IPS-18a (cell line): ENCODE measurements around the gene PACRGL.

Source experiments
- H3K27ac ChIP-seq: one replicate; pipeline ENCODE4 v1.5.1; 2013; ENCODE audit warnings: low read length
- H3K27me3 ChIP-seq: one replicate; pipeline ENCODE4 v1.6.1; 2013; ENCODE audit warnings: mild to moderate bottlenecking, low read length; ENCODE audit not compliant: control insufficient read depth, insufficient read depth
- H3K36me3 ChIP-seq: one replicate; pipeline ENCODE4 v1.6.1; 2013; ENCODE audit warnings: low read depth, low read length; ENCODE audit not compliant: control insufficient read depth
- H3K4me1 ChIP-seq: one replicate; pipeline ENCODE4 v1.6.1; 2013; ENCODE audit warnings: low read depth, low read length; ENCODE audit not compliant: control insufficient read depth
- H3K4me3 ChIP-seq: one replicate; pipeline ENCODE4 v1.5.1; 2013; ENCODE audit warnings: low read length
- H3K9ac ChIP-seq: one replicate; pipeline ENCODE4 v1.6.1; 2013; ENCODE audit warnings: mild to moderate bottlenecking, low read length, moderate library complexity
- H3K9me3 ChIP-seq: one replicate; pipeline ENCODE4 v1.6.1; 2013; ENCODE audit warnings: low read depth, low read length; ENCODE audit not compliant: control insufficient read depth

PACRGL gene

DNA sequence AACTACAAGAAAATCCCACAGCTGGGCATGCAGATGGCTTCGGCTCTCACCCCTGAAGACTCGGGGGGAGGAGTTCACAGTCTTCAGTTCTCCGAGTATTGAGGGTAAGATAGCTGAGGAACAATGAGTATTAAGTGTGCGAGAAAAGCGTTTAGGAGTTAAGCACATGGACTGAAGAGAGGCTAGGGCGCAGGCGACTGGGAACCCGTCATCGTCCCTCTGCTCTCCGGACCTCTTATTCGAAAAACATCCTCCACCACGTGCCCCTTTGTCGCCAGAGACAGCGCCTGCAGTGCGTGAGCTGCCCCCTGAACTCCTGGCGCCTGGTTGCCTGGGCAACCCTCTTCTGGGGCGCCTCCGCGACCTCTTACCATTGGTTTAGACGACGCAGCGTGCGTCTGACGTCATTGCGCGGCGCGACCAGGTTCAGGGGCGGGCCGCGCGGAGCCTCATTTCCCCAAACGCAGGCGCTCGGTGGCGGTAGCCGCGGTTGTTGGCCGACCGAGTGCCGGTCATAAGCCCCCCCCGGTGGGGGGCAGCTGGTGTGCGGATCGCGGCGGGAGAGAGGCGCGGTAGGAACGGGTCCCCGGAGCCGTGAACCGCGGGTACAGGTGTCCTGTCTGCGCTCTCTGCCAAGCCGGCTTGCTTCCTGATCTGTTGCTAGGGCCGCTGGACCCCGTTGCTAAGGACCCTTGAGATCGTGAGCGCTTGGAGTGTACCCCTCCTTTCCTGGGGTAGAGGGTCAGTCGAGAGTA lies at the start of gene PACRGL:
Gene PACRGL, plus strand, starts transcription at position 452 of the 755 bp plus-strand sequence. CDS start 4,024 bp downstream, outside the sequence.
- Histone ChIP-seq H3K27me3 (no peaks in the 10 kb centered on the region), H3K4me1 (peaks cover 5% of the 10 kb centered on the region), H3K27ac (peak within 1 kb of the TSS; percentile 91), H3K36me3 (peaks cover 10% of the 10 kb centered on the region), H3K9me3 (no peaks in the 10 kb centered on the region), H3K9ac (peak within 1 kb of the TSS; percentile 88), H3K4me3 (peak within 1 kb of the TSS; percentile 64)

DNA sequence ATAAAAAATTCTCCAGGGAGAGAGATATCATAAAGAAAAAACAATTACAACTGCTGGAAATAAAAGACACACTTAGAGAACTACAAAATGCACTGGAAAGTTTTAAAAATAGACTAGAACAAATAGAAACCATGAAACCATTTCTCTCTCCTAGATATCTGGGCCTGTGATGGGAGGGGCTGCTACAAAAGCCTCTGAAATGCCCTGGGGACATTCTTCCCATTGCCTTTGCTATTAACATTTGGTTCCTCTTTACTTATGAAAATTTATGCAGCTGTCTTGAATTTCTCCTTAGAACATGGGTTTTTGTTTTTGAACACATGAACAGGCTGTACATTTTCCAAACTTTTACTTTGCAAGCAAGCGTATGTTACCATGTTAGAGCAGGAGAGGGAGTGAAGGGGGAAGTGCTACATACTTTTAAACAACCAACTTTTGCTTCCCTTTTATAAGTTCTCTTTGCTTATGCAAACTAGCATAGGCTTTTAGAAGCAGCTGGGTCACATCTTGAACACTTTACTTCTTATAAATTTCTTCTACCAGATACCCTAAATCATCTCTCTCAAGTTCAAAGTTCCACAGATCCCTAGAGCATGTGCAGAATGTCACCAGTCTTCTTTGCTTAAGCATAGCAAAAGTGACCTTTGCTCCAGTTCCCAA lies 47.9 kb upstream of the PACRGL start:
- Histone ChIP-seq H3K36me3 (no peaks in the 10 kb centered on the region), H3K4me3 (no peak overlapping the region), H3K4me1 (peaks cover 6% of the 10 kb centered on the region), H3K9me3 (no peaks in the 10 kb centered on the region), H3K9ac (no peak overlapping the region), H3K27me3 (no peaks in the 10 kb centered on the region), H3K27ac (no peak overlapping the region)

DNA sequence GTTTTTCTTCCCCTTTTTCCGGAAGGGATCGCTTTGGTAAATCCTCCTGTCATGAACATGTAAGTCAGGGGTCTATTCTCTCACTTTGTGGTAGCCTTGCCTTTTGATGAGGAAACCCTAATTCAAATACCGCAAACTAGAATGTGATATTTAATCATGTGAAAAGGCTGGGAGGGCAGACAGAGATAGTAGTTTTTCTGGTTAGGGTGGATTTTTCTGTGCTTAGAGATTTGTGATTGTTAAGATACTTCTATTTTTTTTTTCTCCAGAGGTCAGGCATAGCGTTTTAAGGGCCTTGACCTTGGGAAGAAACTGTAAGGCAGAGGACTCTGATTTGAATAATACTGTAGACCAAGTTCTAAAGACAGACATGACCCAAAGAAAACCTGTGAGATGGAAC lies 41.8 kb upstream of the PACRGL start:
- H3K27ac ChIP-seq = no peak overlapping the region
- H3K4me3 ChIP-seq = no peak overlapping the region
- no peak overlapping the region for H3K9ac ChIP-seq
- H3K36me3 ChIP-seq = no peaks in the 10 kb centered on the region
- H3K4me1 ChIP-seq = peaks cover 8% of the 10 kb centered on the region
- no peaks in the 10 kb centered on the region for H3K27me3 ChIP-seq
- no peaks in the 10 kb centered on the region for H3K9me3 ChIP-seq

DNA sequence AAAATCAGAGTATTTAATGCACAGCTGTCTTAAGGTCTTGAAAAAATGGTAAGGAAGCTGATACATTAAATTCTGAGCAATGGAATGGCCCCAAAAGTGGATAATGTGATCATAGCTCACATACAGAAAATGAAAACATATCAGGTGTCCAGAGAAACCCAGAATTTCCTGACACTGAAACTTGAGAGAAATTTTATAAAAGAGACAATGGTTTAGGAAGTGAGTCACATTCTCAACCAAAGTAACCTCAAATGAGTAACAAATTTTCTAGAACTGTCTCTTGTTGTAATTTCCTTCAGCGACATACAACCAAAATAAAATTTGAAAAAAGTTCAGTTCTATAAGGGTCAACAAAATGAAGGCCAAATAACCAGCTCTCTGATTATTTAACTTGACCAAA lies 37.4 kb upstream of the PACRGL start:
- H3K4me1 ChIP-seq = peaks cover 8% of the 10 kb centered on the region
- H3K36me3 ChIP-seq = no peaks in the 10 kb centered on the region
- no peak overlapping the region for H3K27ac ChIP-seq
- H3K27me3 ChIP-seq = no peaks in the 10 kb centered on the region
- no peaks in the 10 kb centered on the region for H3K9me3 ChIP-seq
- H3K4me3 ChIP-seq = no peak overlapping the region
- H3K9ac ChIP-seq = no peak overlapping the region

DNA sequence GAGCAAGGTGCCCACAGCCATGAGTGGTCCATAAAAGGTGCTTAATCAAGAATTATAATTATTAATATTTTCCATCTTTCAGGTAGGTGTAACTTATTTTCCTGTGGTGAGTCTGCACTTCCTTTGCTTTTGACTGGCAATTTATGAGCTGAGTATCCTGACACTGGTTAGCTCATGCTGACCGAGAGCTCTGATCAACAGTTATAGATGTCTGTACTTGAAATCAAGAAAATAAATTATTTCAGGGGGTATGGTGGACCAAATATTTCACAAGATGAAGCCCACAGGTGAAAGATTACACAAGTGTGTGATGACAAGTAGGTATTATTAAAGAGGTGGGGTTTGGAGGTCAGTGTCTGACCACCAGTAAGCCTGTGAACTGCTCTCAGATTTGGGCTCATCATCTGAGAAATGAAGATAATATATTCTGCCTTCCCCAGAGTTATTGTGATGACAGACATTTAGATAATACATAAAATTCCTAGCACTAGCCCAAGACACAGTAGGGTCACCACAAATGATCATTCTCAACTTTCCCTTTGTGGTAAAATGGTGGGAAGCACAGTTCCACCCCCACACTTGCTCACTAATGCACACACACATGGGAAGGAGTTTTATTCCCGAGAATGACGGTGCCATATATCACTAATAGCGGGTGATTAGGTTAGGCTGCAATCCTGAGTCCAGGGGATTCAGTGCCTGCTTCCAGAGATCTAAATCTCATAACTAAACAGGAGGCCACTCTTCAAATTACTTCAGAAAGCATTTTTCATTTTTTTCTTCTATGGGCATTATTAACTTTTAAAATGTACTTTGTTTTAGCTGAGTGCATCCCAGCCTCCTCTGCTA lies 34.0 kb upstream of the PACRGL start:
- H3K4me1 ChIP-seq = no peaks in the 10 kb centered on the region
- no peak overlapping the region for H3K27ac ChIP-seq
- H3K9me3 ChIP-seq = no peaks in the 10 kb centered on the region
- H3K36me3 ChIP-seq = no peaks in the 10 kb centered on the region
- H3K4me3 ChIP-seq = no peak overlapping the region
- no peaks in the 10 kb centered on the region for H3K27me3 ChIP-seq
- H3K9ac ChIP-seq = no peak overlapping the region

DNA sequence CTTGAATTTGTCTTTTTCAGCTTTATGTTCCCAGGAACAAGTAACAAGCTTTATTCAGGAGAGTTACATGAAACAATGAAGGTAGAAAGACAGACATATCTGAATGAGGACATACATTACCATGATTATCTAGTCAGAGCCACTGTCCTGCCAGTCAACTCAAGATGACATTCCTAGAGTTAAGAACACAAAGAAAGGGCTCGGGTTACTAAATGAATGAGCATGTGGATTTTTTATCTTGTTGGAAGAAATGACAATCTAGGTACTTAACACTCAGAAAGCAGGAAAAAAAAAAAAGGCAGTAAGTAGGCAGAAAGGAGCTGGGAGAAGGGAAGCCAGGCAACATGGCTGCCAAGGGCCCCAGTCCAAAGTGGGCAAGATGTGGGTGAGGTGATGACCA lies 28.0 kb upstream of the PACRGL start:
- Histone ChIP-seq H3K4me3 (no peak overlapping the region), H3K9ac (no peak overlapping the region), H3K36me3 (no peaks in the 10 kb centered on the region), H3K9me3 (no peaks in the 10 kb centered on the region), H3K27me3 (no peaks in the 10 kb centered on the region), H3K27ac (no peak overlapping the region), H3K4me1 (peaks cover 14% of the 10 kb centered on the region)

DNA sequence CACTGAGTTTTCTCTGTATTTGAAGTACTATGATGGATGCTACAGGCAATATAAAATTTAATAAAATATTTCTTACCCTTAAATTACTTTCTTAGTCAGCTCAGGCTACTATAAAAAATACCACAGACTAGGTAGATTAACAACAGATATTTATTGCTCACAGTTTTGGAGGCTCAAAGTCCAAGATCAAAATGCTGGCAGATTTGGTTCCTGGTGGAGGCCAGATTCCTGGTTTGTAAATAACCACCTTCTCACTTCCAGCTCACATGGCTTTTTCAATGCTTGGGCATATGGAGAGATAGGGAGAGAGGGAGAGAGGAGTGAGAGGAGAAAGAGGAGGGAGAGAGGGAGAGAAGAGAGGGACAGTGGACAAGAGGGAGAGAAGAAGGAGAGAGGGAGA lies 24.5 kb upstream of the PACRGL start:
- Histone ChIP-seq H3K9me3 (no peaks in the 10 kb centered on the region), H3K27me3 (no peaks in the 10 kb centered on the region), H3K9ac (no peak overlapping the region), H3K36me3 (no peaks in the 10 kb centered on the region), H3K27ac (no peak overlapping the region), H3K4me1 (peaks cover 14% of the 10 kb centered on the region), H3K4me3 (no peak overlapping the region)

DNA sequence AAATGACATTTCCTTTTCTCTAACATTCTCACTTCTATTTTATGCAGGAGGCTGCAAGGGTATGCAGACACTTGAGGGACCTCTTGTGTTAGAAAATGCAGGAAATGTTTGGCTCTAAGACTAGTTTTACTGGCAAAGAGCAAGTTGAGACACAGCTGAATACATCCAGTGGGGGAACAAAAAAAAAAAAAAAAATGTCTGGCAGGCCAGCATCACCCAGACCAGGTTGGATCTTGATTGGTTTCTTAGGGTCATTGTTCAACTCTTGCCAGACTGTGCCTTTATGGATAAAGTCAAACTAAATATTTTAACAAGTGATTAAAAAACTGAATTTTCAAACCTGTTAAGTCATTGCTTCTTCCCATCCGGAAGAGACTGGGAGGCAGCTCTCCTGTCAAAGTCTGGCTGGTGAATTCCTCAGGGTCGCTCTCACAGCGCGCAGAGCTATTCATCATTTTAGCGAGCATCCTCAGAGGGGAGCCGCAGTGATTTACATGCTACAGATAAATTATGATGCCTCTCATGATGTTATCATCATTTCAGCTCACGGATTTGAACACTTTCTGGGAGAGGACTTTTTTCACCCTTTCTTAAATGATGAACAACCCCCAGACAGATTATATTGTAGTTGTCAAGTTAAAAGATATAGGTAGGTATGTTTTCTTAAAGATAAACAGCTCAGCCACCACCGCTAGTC lies 23.6 kb upstream of the PACRGL start:
- no peak overlapping the region for H3K27ac ChIP-seq
- no peaks in the 10 kb centered on the region for H3K36me3 ChIP-seq
- H3K9me3 ChIP-seq = no peaks in the 10 kb centered on the region
- no peak overlapping the region for H3K9ac ChIP-seq
- H3K4me3 ChIP-seq = no peak overlapping the region
- H3K4me1 ChIP-seq = peaks cover 14% of the 10 kb centered on the region
- no peaks in the 10 kb centered on the region for H3K27me3 ChIP-seq

DNA sequence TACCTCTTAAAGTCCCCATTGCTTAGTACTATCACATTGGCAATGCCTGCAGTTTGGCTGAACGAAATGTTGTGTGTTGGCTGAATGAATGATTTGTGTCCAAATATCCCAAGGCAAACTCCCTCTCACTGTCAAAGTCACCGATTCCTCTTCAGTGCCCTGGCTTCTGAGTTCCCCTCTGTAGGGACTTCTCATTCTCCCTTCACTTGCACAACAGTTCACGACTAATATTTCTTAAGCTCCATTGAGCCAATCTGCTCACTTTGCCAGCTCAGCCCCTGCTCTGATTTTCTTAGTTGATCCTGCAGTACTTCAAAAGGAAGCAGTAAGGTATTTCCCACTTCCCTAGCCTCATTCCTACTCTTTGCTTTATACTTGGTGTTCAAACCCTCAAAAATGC lies 21.9 kb upstream of the PACRGL start:
- peaks cover 10% of the 10 kb centered on the region for H3K4me1 ChIP-seq

DNA sequence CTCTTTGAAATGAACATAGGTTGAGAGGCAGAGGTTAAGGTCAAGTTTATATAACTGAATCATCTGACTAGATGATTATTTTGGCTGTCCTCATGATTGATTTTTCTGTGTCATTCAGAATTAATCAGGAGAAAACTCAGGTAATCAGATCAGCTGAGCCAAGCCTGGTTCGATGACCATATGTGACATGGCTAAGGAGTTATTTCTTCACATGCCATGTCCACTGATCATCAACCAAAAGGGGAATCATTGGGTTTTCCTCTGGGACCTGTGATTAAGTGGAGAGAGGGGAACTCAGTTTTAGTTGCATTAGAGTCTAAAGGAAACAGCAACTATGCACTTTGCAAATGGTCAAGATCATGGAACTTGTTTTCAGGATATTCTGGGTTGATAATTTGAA lies 20.3 kb upstream of the PACRGL start:
- Histone ChIP-seq H3K9me3 (no peaks in the 10 kb centered on the region), H3K27me3 (no peaks in the 10 kb centered on the region), H3K9ac (no peak overlapping the region), H3K4me1 (peaks cover 10% of the 10 kb centered on the region), H3K4me3 (no peak overlapping the region), H3K36me3 (no peaks in the 10 kb centered on the region), H3K27ac (no peak overlapping the region)

More for the DNA sequence above, 21.9 kb upstream of the PACRGL start:
- H3K27ac ChIP-seq = no peak overlapping the region
- no peak overlapping the region for H3K4me3 ChIP-seq
- no peaks in the 10 kb centered on the region for H3K9me3 ChIP-seq
- no peaks in the 10 kb centered on the region for H3K27me3 ChIP-seq
- no peaks in the 10 kb centered on the region for H3K36me3 ChIP-seq
- H3K9ac ChIP-seq = no peak overlapping the region

DNA sequence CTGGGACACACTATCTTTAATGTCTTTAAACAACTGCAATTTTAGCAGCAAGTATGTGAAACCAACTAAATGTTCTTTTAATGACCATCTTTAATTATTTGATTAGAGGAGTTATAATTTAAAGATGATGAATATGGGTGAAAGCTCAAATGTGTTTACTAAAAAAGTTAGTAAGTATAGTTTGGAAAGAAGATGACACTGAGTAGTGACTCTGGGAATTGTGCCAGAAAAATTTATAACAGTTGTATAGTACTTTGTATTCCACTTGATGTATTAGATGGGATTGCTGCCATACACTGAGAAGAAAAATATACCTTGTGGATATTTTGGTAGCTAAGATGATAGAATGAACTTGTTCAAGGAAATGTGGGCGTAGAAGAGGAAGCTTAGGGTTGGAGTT lies 19.5 kb upstream of the PACRGL start:
- H3K27ac ChIP-seq = no peak overlapping the region
- H3K27me3 ChIP-seq = no peaks in the 10 kb centered on the region
- H3K9me3 ChIP-seq = no peaks in the 10 kb centered on the region
- H3K9ac ChIP-seq = no peak overlapping the region
- H3K4me1 ChIP-seq = peaks cover 10% of the 10 kb centered on the region
- H3K36me3 ChIP-seq = no peaks in the 10 kb centered on the region
- H3K4me3 ChIP-seq = no peak overlapping the region
